Regular cardiac myocyte (primary cell): ENCODE results near the gene RBM47. TPM values are rescaled to one million over a fixed set of nuclear protein-coding genes. Genes with fewer than 3 reads are reported as not detected.

Experiments
- total RNA-seq: library from RNA; depleted of rRNA; stranded (reverse); fragments of >200 nt; gene quantifications from 2 replicates; pipeline ENCODE4 v1.2.3, GENCODE V29; 2014

RBM47 gene
- 0.58 and 2.0 TPM in 2 replicates for total RNA-seq

DNA sequence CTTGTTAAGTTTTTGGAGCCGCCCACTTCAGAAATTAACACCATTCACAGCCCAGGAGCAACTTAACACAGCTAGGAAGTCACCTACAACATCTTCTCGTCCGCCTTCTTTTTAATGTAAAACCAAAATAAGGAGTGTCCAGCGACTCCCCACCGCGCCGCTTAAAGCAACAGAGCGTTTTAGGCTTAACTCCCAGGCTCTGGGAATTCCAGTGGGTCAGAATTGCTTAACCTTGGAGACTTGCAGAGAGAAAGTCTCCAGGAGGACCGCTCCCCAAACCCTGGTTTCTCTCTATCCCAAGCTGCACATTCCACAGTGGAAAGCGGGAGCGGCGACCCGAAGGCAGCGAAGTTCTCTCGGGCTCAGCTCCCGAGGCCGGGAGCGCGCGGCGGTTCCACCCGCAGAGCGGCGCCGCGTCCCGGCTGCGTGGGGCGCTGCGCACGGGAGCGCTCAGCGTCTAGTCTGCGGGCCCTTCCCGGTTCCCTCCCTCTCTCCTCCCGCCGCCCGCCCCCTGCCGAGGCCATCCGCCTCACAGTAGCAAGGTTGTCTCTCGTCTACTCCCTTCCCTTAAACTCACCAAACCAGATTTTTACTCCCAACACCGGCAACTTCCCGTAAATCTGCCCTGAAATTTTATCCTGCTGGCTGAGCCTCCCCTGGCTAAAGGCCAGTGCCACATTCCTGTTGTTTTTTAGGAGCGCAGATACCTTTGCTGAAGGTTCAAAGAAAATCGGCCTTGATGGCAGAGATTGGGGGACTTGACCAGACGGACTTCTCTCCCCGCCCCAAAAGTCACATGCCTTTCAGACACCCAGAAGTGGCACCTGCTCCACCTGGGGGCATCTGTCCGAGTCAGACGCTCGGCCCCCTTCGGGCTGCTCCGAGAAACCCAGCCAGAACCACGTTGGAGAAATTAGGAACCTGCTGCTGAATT, at the start of gene RBM47:
TSS of gene RBM47 (minus strand) at position 464 of the 934 bp plus-strand sequence. CDS start 190,971 bp downstream, outside the sequence.

Other genes with a start within 250 kb of the RBM47 start
- gene NSUN7, start 120.1 kb upstream of the RBM47 start, total RNA-seq = under 0.01 TPM in 1 of 2 replicates, not detected in the other